Measurements from ENCODE around the gene NUP155.
A peak's percentile ranks its signal among the peaks of the same experiment; 100 is the strongest.
"Not testable (repeated sequence)": the region's sequence is repeated elsewhere in the genome, so short reads cannot be mapped to it uniquely, and the experiment has no call there.

The NUP155 gene

DNA sequence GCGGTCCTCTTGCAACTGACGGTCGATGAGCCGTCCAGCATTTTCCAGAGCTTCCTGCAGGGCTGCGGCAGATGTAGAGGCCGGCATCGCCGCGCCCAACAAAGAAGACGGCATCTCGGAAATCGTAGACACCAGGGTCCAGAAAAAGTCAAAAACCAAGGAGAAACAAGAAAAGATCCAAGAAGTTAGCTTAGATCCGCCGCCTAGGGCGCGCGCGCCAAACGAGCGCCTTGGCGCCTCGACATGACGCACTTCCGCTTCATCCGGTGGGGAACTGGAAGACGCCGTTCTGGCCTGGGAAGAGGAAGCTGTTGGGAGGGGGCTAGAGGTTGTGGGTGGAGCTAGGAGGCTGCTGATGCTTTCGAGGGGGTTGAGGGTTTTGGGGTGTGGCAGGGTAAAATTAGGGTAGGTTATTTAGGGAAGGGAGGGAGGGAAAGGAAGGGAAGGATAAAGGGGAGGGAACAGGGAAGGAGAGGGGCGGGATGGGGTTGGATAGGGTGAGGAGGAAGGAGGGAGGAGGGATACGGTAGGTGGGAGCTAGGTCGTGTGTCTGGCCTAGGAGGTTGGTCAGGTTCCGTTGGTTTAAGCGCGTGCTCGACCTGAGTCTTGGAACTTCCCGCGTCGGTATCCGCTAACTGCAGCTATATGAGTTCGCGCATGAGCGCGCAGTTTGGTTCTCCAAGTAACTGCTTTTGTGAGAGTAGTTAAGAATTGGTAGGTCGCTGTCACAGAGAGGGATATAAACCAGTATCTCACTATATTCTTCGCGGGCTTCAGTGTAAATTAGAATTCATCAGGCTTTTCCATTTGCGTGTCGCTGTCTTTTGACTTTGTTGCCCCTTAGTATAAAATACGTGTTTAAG is at the start of gene NUP155:
Gene NUP155, minus strand, starts transcription at position 243 of the 863 bp plus-strand sequence. Its CDS starts 129 bp downstream, at position 114.
- DNase-seq (ENCODE audit: low read depth), result peak; percentile 70

GRCh38 chr5:37417347-37417746 is 46.4 kb upstream of the NUP155 start:
- no peak for DNase-seq (ENCODE audit: low read depth)

- DNase-seq (ENCODE audit: low read depth), result not testable (repeated sequence)
Observed at GRCh38 chr5:37415456-37415855, 44.5 kb upstream of the NUP155 start.

- no peak for DNase-seq (ENCODE audit: low read depth)
Observed at GRCh38 chr5:37412515-37412914, 41.6 kb upstream of the NUP155 start.

- no peak for DNase-seq (ENCODE audit: low read depth)
Observed at GRCh38 chr5:37400501-37400900, 29.6 kb upstream of the NUP155 start.

GRCh38 chr5:37396352-37396751 is 25.4 kb upstream of the NUP155 start:
- DNase-seq (ENCODE audit: low read depth), result no peak

- no peak for DNase-seq (ENCODE audit: low read depth)
Observed at GRCh38 chr5:37391591-37391990, 20.7 kb upstream of the NUP155 start.

- DNase-seq (ENCODE audit: low read depth), result peak; percentile 57
Observed at GRCh38 chr5:37379100-37379628, 8.3 kb upstream of the NUP155 start, which contains the start of gene WDR70. Gene WDR70 (plus strand): TSS chr5:37379318. CDS start chr5:37379368, 50 bp downstream.

GRCh38 chr5:37378066-37378465 is 7.2 kb upstream of the NUP155 start:
- not testable (repeated sequence) for DNase-seq (ENCODE audit: low read depth)

GRCh38 chr5:37375091-37375490 is 4.2 kb upstream of the NUP155 start:
- no peak for DNase-seq (ENCODE audit: low read depth)

DNA sequence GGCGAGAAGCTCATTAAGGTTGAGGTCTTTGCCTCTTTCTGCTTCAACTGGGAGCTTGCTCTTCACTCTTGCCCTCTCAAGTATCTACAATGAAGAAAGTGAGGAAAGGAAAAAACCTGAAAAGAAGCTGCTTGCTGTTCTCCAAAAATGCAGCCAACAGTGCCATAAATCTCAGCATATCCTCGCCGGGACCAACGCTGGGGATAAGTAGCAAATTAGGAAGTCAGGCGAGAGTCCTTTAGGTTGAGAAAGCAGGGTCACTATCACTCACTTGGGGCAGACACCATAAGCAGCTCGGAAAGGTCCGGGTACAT is 399 bp downstream of the NUP155 start:
- no peak for DNase-seq (ENCODE audit: low read depth)

- no peak for DNase-seq (ENCODE audit: low read depth)
Observed at GRCh38 chr5:37355161-37355560, 15.7 kb downstream of the NUP155 start.

- not testable (repeated sequence) for DNase-seq (ENCODE audit: low read depth)
Observed at GRCh38 chr5:37342741-37343140, 28.2 kb downstream of the NUP155 start.

DNA sequence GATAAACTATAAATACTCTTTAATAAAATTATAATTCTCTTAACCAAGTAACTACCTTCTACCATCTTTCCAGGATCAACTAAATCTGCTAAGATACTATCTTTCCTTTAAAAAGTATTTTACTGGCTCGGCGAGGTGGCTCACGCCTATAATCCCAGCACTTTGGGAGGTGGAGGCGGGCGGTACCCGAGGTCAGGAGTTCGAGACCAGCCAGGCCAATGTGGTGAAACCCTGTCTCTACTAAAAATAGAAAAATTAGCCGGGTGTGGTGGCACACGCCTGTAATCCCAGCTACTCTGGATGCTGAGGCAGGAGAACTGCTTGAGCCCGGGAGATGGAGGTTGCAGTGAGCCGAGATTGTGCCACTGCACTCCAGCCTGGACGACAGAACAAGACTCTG is 36.2 kb downstream of the NUP155 start:
- not testable (repeated sequence) for DNase-seq (ENCODE audit: low read depth)

GRCh38 chr5:37326536-37326935 is 44.4 kb downstream of the NUP155 start:
- no peak for DNase-seq (ENCODE audit: low read depth)

DNA sequence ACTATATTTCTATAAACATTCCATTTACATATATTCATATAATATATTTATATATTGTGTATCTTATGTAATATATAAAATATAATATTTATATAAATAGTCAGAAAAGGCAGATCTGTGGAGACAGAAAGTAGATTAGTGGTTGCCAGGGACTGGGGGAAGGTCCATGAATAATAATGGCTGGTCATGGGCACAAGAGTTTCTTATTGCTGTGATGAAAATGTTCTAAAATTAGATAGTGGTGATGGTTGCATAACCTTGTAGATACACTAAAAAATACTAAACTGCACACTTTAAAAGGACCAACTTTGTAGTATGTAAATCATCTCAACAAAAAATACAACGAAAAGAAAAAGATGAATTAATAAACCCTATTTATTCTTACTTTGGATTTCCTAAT is 47.3 kb downstream of the NUP155 start:
- no peak for DNase-seq (ENCODE audit: low read depth)

DNA sequence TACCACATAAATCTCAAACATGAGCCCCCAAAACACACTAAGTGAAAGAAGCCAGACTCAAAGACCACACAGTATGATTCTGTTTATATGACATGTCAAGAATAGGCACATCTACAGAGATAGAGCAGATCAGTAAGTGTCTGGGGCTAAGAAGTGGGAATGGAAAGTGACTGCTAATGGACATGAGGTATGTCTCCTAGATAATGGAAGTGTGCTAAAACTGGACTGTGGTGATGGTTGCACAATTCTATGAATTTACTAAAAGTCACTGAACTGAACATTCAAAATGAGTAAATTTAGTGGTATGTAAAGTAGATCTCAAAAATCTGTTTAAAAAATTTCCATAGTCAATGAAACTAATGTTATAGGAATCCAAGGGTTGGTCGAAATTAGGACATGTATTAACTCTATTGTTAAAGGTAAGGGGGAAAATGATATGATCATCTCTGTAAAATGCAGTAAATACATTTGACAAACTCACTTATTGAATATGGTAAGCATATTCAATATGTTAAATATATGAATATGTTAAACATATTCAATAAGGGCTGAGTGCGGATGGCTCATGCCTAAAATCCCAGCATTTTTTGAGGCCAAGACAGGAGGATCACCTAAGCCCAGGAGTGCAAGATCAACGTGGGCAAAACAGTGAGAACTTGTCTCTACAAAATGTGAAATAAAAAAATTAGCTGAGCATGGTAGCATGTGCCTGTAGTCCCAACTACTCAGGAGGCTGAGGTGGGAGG is 51.7 kb downstream of the NUP155 start:
- no peak for DNase-seq (ENCODE audit: low read depth)

- no peak for DNase-seq (ENCODE audit: low read depth)
Observed at GRCh38 chr5:37316027-37316426, 54.9 kb downstream of the NUP155 start.

DNA sequence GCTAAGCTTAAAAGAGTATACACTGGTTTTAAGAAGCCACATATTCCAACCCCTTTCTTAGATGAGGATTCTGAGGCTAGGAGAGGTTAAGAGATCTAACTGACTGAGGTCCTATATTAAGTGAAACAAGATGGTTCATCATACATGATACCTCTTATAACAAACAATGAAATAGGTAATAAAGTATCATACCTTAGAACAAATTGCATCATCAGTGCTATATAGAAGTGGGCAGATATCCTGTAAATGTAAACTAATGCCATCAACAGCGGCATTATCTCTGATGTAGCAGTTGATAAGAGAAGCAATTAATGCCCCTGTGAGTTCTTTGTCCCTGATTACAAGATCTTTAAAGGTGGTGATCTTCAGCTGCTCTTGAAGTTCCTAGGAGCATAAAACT is 60.5 kb downstream of the NUP155 start:
- DNase-seq (ENCODE audit: low read depth), result no peak

DNA sequence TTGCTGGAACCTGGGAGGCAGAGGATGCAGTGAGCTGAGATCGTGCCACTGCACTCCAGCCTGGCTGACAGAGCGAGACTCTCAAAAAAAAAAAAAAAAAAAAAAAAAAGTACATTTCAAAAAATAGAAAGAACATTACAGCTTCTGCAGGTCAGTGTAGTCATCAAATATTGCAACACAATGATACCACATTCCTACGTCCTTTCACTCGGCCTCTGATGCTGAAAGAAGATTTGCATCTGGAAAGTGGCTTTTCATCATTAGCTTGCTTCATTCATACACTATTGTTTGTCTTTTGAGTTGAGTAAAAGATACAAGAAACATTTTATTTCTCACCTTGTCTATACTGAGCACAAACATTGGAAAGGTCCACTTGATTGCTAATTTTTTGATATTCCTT is 62.1 kb downstream of the NUP155 start:
- no peak for DNase-seq (ENCODE audit: low read depth)

DNA sequence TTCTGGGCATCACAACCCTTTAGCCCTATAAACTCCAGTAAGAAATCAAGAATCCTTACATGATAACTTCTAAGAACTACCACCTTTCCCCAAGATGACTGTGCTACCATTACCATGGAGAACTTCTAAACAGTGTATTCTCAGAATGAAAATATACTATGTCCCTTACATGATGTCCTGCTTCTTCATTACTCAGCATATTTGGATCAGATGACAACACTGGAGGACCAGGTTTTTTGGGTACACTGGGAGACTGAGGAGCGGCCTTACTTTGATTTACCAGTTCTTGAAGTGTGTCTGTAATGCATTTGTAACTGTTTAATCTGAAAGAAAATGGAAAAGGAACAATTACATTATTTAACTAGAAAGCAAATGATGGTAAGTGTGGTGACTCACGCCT is 66.0 kb downstream of the NUP155 start:
- DNase-seq (ENCODE audit: low read depth), result no peak

- DNase-seq (ENCODE audit: low read depth), result not testable (repeated sequence)
Observed at GRCh38 chr5:37296313-37296712, 74.6 kb downstream of the NUP155 start.

- no peak for DNase-seq (ENCODE audit: low read depth)
Observed at GRCh38 chr5:37283214-37283820, 87.6 kb downstream of the NUP155 start.

All from stimulated activated CD8-positive, alpha-beta memory T cell treated with anti-CD3 and anti-CD28 coated beads, Interleukin-15, amount 100 ng/mL, for 24 hours (primary cell).